Measurements from ENCODE around the gene IPO4. TPM values are rescaled to one million over a fixed set of nuclear protein-coding genes. Genes with fewer than 3 reads are reported as not detected.

Gene IPO4
- total and polyA plus RNA-seq, 2 of the 13 experiments (the other 11 are each of a cell fraction or from before 2014, with no cell fraction given), result 39.0 to 179 TPM

GRCh38 chr14:24196071-24197055 lies 7.7 kb upstream of the IPO4 start (continued):
- no peak for TF ChIP-seq HOMEZ (CRISPR knock-in tag; IDR thresholded peaks at IDR 0.05; ENCODE audit: low read depth)
- no peak for TF ChIP-seq ZNF569 (CRISPR knock-in tag; IDR thresholded peaks at IDR 0.05; ENCODE audit: borderline replicate concordance)
- TF ChIP-seq, protein P1, sequence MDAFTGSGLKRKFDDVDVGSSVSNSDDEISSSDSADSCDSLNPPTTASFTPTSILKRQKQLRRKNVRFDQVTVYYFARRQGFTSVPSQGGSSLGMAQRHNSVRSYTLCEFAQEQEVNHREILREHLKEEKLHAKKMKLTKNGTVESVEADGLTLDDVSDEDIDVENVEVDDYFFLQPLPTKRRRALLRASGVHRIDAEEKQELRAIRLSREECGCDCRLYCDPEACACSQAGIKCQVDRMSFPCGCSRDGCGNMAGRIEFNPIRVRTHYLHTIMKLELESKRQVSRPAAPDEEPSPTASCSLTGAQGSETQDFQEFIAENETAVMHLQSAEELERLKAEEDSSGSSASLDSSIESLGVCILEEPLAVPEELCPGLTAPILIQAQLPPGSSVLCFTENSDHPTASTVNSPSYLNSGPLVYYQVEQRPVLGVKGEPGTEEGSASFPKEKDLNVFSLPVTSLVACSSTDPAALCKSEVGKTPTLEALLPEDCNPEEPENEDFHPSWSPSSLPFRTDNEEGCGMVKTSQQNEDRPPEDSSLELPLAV (CRISPR knock-in tag; conservative IDR thresholded peaks at IDR 0.05; ENCODE audit: low read depth), result no peak
- no peak for TF ChIP-seq ZNF652 (CRISPR knock-in tag; IDR thresholded peaks at IDR 0.05; ENCODE audit: borderline replicate concordance, low read depth)
- TF ChIP-seq ZNF430 (CRISPR knock-in tag; IDR thresholded peaks at IDR 0.05), result no peak; the same call in 1 of the 2 replicates
- no peak for TF ChIP-seq NFIC (IDR thresholded peaks at IDR 0.05; ENCODE audit: low read length)
- TF ChIP-seq, protein P2, sequence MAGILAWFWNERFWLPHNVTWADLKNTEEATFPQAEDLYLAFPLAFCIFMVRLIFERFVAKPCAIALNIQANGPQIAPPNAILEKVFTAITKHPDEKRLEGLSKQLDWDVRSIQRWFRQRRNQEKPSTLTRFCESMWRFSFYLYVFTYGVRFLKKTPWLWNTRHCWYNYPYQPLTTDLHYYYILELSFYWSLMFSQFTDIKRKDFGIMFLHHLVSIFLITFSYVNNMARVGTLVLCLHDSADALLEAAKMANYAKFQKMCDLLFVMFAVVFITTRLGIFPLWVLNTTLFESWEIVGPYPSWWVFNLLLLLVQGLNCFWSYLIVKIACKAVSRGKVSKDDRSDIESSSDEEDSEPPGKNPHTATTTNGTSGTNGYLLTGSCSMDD (CRISPR knock-in tag; IDR thresholded peaks at IDR 0.05), result 0 out of 2 replicates have a peak, but pooled peaks have one; percentile 3
- TF ChIP-seq RBM22 (optimal IDR thresholded peaks at IDR 0.05; ENCODE audit: low read length), result no peak
- no peak for TF ChIP-seq ZFP36 (IDR thresholded peaks at IDR 0.05; ENCODE audit: borderline replicate concordance, low read depth, low read length, partially characterized antibody)
- TF ChIP-seq HNRNPH1 (optimal IDR thresholded peaks at IDR 0.05; ENCODE audit: low read depth, low read length), result no peak
- TF ChIP-seq ESRRA (CRISPR knock-in tag; IDR thresholded peaks at IDR 0.05; ENCODE audit: low read depth), result 0 out of 2 replicates have a peak, but pooled peaks have one; percentile 19
- no peak for TF ChIP-seq ZNF362 (CRISPR knock-in tag; IDR thresholded peaks at IDR 0.05; ENCODE audit: borderline replicate concordance)
- TF ChIP-seq FOXP1 (IDR thresholded peaks at IDR 0.05), result no peak
- TF ChIP-seq FOXP1 (CRISPR knock-in tag; IDR thresholded peaks at IDR 0.05), result no peak
- TF ChIP-seq SALL1 (CRISPR knock-in tag; IDR thresholded peaks at IDR 0.05), result 0 out of 2 replicates have a peak, but pooled peaks have one; percentile 12
- TF ChIP-seq, protein P3, sequence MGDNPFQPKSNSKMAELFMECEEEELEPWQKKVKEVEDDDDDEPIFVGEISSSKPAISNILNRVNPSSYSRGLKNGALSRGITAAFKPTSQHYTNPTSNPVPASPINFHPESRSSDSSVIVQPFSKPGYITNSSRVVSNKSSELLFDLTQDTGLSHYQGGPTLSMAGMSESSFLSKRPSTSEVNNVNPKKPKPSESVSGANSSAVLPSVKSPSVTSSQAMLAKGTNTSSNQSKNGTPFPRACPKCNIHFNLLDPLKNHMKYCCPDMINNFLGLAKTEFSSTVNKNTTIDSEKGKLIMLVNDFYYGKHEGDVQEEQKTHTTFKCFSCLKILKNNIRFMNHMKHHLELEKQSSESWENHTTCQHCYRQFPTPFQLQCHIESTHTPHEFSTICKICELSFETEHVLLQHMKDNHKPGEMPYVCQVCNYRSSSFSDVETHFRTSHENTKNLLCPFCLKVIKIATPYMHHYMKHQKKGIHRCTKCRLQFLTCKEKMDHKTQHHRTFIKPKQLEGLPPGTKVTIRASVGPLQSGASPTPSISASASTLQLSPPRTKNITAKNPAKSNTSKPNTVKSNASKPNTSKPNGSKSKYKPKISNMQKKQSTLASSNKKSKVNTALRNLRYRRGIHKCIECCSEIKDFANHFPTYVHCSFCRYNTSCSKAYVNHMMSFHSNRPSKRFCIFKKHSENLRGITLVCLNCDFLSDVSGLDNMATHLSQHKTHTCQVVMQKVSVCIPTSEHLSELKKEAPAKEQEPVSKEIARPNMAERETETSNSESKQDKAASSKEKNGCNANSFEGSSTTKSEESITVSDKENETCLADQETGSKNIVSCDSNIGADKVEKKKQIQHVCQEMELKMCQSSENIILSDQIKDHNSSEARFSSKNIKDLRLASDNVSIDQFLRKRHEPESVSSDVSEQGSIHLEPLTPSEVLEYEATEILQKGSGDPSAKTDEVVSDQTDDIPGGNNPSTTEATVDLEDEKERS (CRISPR knock-in tag; IDR thresholded peaks at IDR 0.05), result no peak

Data from HepG2 (cell line).